ENCODE results near the gene SLC6A2.

Gene SLC6A2

GRCh38 chr16:55678161-55678821 is 22.5 kb downstream of the SLC6A2 start:
- no peak for DNase-seq

- DNase-seq = no peak
These were observed 26.3 kb downstream of the SLC6A2 start for GRCh38 chr16:55682086-55682485.

- DNase-seq = no peak
These were observed 30.2 kb downstream of the SLC6A2 start for GRCh38 chr16:55685973-55686372.

- no peak for DNase-seq
These were observed 30.9 kb downstream of the SLC6A2 start for GRCh38 chr16:55686671-55687070.

GRCh38 chr16:55687802-55688201 is 32.0 kb downstream of the SLC6A2 start:
- no peak for DNase-seq

GRCh38 chr16:55690841-55691240 is 35.1 kb downstream of the SLC6A2 start:
- no peak for DNase-seq

GRCh38 chr16:55691771-55692170 is 36.0 kb downstream of the SLC6A2 start:
- DNase-seq = no peak

- no peak for DNase-seq
These were observed 39.8 kb downstream of the SLC6A2 start for GRCh38 chr16:55695595-55695994.

GRCh38 chr16:55697867-55698266 is 42.1 kb downstream of the SLC6A2 start:
- no peak for DNase-seq

- no peak for DNase-seq
These were observed 42.5 kb downstream of the SLC6A2 start for GRCh38 chr16:55698331-55698730.

GRCh38 chr16:55698946-55699345 is 43.2 kb downstream of the SLC6A2 start:
- DNase-seq = no peak

GRCh38 chr16:55699616-55700015 is 43.8 kb downstream of the SLC6A2 start:
- no peak for DNase-seq

- no peak for DNase-seq
These were observed 44.3 kb downstream of the SLC6A2 start for GRCh38 chr16:55700067-55700466.

- DNase-seq = no peak
These were observed 45.2 kb downstream of the SLC6A2 start for GRCh38 chr16:55700961-55701360.

- DNase-seq = no peak
These were observed 45.9 kb downstream of the SLC6A2 start for GRCh38 chr16:55701442-55702319.

- peak; percentile 8 for DNase-seq
These were observed 47.5 kb downstream of the SLC6A2 start for GRCh38 chr16:55703003-55704001.

- no peak for DNase-seq
These were observed 51.1 kb downstream of the SLC6A2 start for GRCh38 chr16:55706739-55707384.

GRCh38 chr16:55709801-55710200 is 54.0 kb downstream of the SLC6A2 start:
- DNase-seq = no peak

- no peak for DNase-seq
These were observed 54.7 kb downstream of the SLC6A2 start for GRCh38 chr16:55710466-55710865.

GRCh38 chr16:55711959-55712876 is 56.4 kb downstream of the SLC6A2 start:
- DNase-seq = peak; percentile 6

GRCh38 chr16:55713103-55713502 is 57.3 kb downstream of the SLC6A2 start:
- DNase-seq = no peak

Data from NCI-H2081 treated with DMSO at 0.1 percent for 48 hours (cell line).